CD4-positive, alpha-beta T cell (primary cell): ENCODE measurements around the gene IFNL4. TPM values are rescaled to one million over a fixed set of nuclear protein-coding genes. Genes with fewer than 3 reads are reported as not detected.

ENCODE experiments used
- ATAC-seq: fragments of 200-7000 bp; cut with Tn5 transposase; one replicate; pipeline ENCODE4 v1.10.0; 2022; ENCODE audit warnings: mild to moderate bottlenecking; ENCODE audit not compliant: poor library complexity
- CTCF ChIA-PET: fragments of 350-600 bp; sonication (Branson Sonifier 250); formaldehyde crosslinking; loops from one replicate; lab custom pipeline; 2021; ENCODE audit warnings: antibody characterized with exemption, inconsistent platforms; lab: Charles Lee
- POLR2A ChIA-PET: fragments of 350-600 bp; sonication (Branson Sonifier 250); formaldehyde crosslinking; loops from one replicate; lab custom pipeline; 2021; ENCODE audit warnings: antibody characterized with exemption, inconsistent platforms; lab: Charles Lee
- DNase-seq, 14 experiments: peaks; one replicate each; pipeline ENCODE4 v3.0.0-alpha.2; 2013 to 2020; ENCODE audit warnings: mixed read lengths in 2 of 14
- H3K27ac ChIP-seq, 2 donors: one replicate each; pipeline versions ENCODE4 v1.5.1 to v1.7.0; 2013; ENCODE audit warnings: low read length in 2 of 2, low read depth in 1 of 2, mild to moderate bottlenecking in 1 of 2
- H3K27me3 ChIP-seq, 2 experiments: 1 replicate in 1 of 2; 2 replicates in 1 of 2; pipeline versions ENCODE4 v1.6.1 to v1.7.0; 2013; ENCODE audit warnings: low read length in 2 of 2, control low read depth in 1 of 2, mild to moderate bottlenecking in 1 of 2, moderate library complexity in 1 of 2; ENCODE audit not compliant: insufficient read depth in 2 of 2, control insufficient read depth in 1 of 2
- H3K36me3 ChIP-seq: one replicate; pipeline ENCODE4 v1.6.1; 2013; ENCODE audit warnings: low read length, control low read depth; ENCODE audit not compliant: insufficient read depth
- H3K4me1 ChIP-seq: one replicate; pipeline ENCODE4 v1.6.1; 2013; ENCODE audit warnings: low read length, control low read depth; ENCODE audit not compliant: insufficient read depth
- H3K4me3 ChIP-seq: one replicate; pipeline ENCODE4 v1.5.1; 2013; ENCODE audit warnings: mild to moderate bottlenecking, low read length, moderate library complexity
- H3K9me3 ChIP-seq, 2 experiments: 1 replicate in 1 of 2; 2 replicates in 1 of 2; pipeline versions ENCODE4 v1.6.1 to v1.7.0; 2013; ENCODE audit warnings: low read length in 2 of 2, mild to moderate bottlenecking in 2 of 2, control low read depth in 1 of 2, moderate library complexity in 1 of 2; ENCODE audit not compliant: control insufficient read depth in 1 of 2, insufficient read depth in 1 of 2
- H3K27ac Mint-ChIP-seq: one replicate; pipeline ENCODE4 v1.8.0; 2020; ENCODE audit warnings: mixed read lengths
- H3K27me3 Mint-ChIP-seq: one replicate; pipeline ENCODE4 v1.8.0; 2021; ENCODE audit warnings: mixed read lengths
- H3K36me3 Mint-ChIP-seq: one replicate; pipeline ENCODE4 v1.8.0; 2021; ENCODE audit warnings: low read depth, mixed read lengths
- H3K4me1 Mint-ChIP-seq: one replicate; pipeline ENCODE4 v1.8.0; 2021; ENCODE audit warnings: low read depth, mixed read lengths
- H3K4me3 Mint-ChIP-seq: one replicate; pipeline ENCODE4 v1.8.0; 2020; ENCODE audit warnings: mild to moderate bottlenecking, mixed read lengths
- H3K9me3 Mint-ChIP-seq: one replicate; pipeline ENCODE4 v1.8.0; 2020; ENCODE audit warnings: mixed read lengths
- intact Hi-C, 2 experiments: fragments of 100-400 bp; cut with DNase I in 1 of 2; cut with micrococcal nuclease in 1 of 2; formaldehyde crosslinking; loops; one replicate each; pipeline versions ENCODE4 v1.15.1 to v1.9.0; 2023 to 2025; cut with DNase I, micrococcal nuclease
- total RNA-seq, 174 experiments: library from RNA in 2 of 174; stranded (reverse) in 2 of 174; gene quantifications; one replicate each; pipeline ENCODE4 v1.2.3 and lab custom pipeline; 2021 to 2026
- TF ChIP-seq, protein P1 (sequence below): fragments of 200-600 bp; IDR thresholded peaks from one replicate; pipeline ENCODE4 v1.8.0; 2022; ENCODE audit warnings: antibody characterized with exemption, mild to moderate bottlenecking

Gene IFNL4
- total RNA-seq, 2 experiments from 2014 or later = not detected

DNA sequence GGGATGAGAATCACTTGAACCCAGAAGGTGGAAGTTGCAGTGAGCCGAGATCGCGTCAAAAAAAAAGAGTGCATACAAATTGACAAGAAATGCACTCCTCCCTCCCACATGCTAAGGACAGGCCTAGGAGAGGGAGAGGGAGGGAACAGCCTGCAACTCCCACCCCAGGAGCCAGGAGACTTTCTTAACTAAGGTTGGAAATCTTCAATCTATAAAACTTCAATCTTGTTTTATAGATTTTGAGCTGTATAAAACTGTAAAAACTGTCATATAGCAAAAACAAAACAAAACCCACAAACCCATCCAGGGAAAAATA, 43.2 kb downstream of the IFNL4 start:
- H3K27me3 Mint-ChIP-seq = peaks cover 43% of the 10 kb centered on the region
- no peaks in the 10 kb centered on the region for H3K4me1 Mint-ChIP-seq
- H3K9me3 Mint-ChIP-seq = no peaks in the 10 kb centered on the region
- no peaks in the 10 kb centered on the region for H3K36me3 ChIP-seq
- no peak overlapping the region for H3K27ac Mint-ChIP-seq
- ATAC-seq (no peak), DNase-seq (no peak)
- intact Hi-C loops = no loop called here
- no peaks in the 10 kb centered on the region for H3K4me1 ChIP-seq
- peaks cover 19 to 38% of the 10 kb centered on the region in 2 experiments for H3K27me3 ChIP-seq
- H3K4me3 Mint-ChIP-seq = no peak overlapping the region
- H3K36me3 Mint-ChIP-seq = no peaks in the 10 kb centered on the region
- H3K4me3 ChIP-seq = no peak overlapping the region
- peaks cover 0 to 5% of the 10 kb centered on the region in 2 experiments for H3K9me3 ChIP-seq
- TF ChIP-seq, protein P1, sequence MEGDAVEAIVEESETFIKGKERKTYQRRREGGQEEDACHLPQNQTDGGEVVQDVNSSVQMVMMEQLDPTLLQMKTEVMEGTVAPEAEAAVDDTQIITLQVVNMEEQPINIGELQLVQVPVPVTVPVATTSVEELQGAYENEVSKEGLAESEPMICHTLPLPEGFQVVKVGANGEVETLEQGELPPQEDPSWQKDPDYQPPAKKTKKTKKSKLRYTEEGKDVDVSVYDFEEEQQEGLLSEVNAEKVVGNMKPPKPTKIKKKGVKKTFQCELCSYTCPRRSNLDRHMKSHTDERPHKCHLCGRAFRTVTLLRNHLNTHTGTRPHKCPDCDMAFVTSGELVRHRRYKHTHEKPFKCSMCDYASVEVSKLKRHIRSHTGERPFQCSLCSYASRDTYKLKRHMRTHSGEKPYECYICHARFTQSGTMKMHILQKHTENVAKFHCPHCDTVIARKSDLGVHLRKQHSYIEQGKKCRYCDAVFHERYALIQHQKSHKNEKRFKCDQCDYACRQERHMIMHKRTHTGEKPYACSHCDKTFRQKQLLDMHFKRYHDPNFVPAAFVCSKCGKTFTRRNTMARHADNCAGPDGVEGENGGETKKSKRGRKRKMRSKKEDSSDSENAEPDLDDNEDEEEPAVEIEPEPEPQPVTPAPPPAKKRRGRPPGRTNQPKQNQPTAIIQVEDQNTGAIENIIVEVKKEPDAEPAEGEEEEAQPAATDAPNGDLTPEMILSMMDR = no peak
- CTCF ChIA-PET = no interaction called here
- no peak overlapping the region for H3K27ac ChIP-seq
- POLR2A ChIA-PET = no interaction called here

DNA sequence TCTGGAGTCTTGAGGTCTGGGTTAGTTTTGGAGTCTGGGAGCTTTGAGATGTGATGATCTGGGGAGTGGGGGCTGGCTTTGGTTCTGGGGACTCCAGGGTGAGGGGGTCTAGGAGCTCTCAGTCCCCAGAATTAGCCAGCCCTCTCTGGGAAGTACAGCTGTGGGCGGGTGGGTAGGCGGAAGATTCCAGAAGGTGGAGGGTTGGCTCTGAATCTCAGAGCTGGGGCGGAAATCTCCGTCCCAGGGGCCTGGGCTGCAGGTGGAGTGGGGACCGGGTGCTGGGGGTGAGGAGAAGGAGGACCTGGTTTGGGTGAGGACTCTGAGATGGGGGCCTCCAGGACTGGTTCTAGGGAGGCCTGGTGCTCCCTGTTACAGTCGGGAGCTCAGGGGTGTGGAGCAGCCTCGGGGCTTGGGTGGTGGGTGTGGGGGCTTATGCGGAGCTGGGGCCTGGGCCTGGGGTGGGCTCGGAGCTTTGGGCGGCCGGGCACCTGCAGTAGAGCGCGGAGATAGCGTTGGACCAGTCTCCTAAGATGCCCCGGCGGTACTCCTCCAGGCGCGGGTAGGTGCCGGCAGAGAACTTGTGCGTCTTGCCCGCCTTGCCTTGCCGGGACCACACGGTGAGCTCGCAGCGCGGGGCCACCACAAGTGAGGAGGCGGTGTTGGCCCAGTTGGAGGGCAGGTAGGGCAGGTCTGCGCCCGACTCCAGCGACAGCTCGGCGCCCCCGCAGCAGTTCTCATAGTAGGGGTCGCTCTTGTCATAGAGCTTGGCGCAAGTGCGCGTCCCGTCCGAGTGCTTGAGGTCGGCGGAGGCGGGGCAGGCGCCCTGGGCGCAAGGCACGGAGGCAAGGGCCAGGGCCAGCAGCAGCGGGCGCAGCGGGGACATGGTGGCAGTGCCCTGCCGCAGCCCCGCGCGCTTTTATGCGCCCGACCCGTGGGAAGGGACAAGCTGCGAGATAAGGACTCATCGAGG, 45.0 kb downstream of the IFNL4 start, which contains the start of gene SYCN:
Gene SYCN (minus strand): TSS at position 892 of the 970 bp plus-strand sequence. CDS start 9 bp downstream, at position 883.
- Mint-ChIP-seq H3K27me3 (peaks cover 57% of the 10 kb centered on the region), H3K36me3 (no peaks in the 10 kb centered on the region), H3K27ac (no peak within 1 kb of the TSS), H3K9me3 (no peaks in the 10 kb centered on the region), H3K4me1 (no peaks in the 10 kb centered on the region), H3K4me3 (no peak within 1 kb of the TSS)
- no peaks in the 10 kb centered on the region for H3K4me1 ChIP-seq
- CTCF ChIA-PET = no interaction called here
- H3K4me3 ChIP-seq = no peak within 1 kb of the TSS
- no peak within 1 kb of the TSS for H3K27ac ChIP-seq
- ATAC-seq (no peak), DNase-seq (no peak)
- peaks cover 27 to 51% of the 10 kb centered on the region in 2 experiments for H3K27me3 ChIP-seq
- intact Hi-C loops = no loop called here
- TF ChIP-seq, protein P1 = no peak
- H3K9me3 ChIP-seq = peaks cover 0 to 5% of the 10 kb centered on the region in 2 experiments
- POLR2A ChIA-PET = no interaction called here
- no peaks in the 10 kb centered on the region for H3K36me3 ChIP-seq

DNA sequence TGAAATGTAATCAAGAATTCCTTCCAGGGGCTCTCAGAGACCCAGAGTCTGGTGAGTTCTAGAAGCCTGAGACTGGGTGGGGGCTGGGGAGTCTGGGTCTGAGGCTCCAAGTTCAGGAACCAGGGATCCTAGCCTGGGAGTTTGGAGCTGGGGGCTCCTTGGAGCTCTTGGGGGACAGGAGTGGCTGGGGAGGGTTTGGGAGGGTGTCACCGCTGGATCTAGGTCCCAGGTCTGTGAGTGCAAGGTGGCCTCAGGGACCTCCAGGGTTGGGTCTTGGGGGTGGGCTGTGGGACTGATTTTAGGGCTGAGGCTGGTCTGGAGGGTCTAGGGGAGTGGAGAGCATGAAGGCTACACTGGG, 45.7 kb downstream of the IFNL4 start:
- intact Hi-C loops = no loop called here

More for the DNA sequence above, 45.7 kb downstream of the IFNL4 start:
- Mint-ChIP-seq H3K4me1 (no peaks in the 10 kb centered on the region), H3K4me3 (no peak overlapping the region), H3K9me3 (no peaks in the 10 kb centered on the region), H3K27me3 (peaks cover 64% of the 10 kb centered on the region), H3K27ac (no peak overlapping the region), H3K36me3 (no peaks in the 10 kb centered on the region)
- no peaks in the 10 kb centered on the region for H3K36me3 ChIP-seq
- H3K4me3 ChIP-seq = no peak overlapping the region
- H3K9me3 ChIP-seq = peaks cover 0 to 5% of the 10 kb centered on the region in 2 experiments
- peaks cover 32 to 54% of the 10 kb centered on the region in 2 experiments for H3K27me3 ChIP-seq
- DNase-seq (no peak), ATAC-seq (no peak)
- POLR2A ChIA-PET = no interaction called here
- CTCF ChIA-PET = no interaction called here
- H3K4me1 ChIP-seq = no peaks in the 10 kb centered on the region
- TF ChIP-seq, protein P1 = no peak
- H3K27ac ChIP-seq = no peak overlapping the region
